ENCODE measurements around the gene NEB. TPM values are rescaled to one million over a fixed set of nuclear protein-coding genes. Genes with fewer than 3 reads are reported as not detected.

The NEB gene
- polyA plus RNA-seq, 2 of the 4 experiments (the other 2 are of a cell fraction) = 0.67 to 4.4 TPM

DNA sequence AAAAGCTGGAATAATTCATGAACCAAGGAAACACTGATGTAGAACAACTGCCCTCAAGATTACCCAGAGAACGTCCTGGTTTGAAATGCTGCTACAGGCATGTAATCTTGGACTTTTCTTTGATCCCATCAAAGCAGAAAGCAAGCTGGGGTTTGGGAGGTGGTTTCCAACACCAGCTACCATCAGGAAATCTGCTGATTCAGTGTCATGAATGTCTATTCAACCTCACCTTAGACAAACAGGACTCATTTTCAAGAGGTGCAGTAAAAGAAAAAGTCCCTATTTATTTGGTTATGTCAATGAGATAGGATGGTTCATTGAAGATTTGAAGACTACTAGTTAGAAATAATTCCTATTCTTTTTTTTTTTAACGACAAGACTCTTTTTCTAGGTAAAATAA is 72.7 kb downstream of the NEB start:
- no peak for ATAC-seq
- no peak for FAIRE-seq

DNA sequence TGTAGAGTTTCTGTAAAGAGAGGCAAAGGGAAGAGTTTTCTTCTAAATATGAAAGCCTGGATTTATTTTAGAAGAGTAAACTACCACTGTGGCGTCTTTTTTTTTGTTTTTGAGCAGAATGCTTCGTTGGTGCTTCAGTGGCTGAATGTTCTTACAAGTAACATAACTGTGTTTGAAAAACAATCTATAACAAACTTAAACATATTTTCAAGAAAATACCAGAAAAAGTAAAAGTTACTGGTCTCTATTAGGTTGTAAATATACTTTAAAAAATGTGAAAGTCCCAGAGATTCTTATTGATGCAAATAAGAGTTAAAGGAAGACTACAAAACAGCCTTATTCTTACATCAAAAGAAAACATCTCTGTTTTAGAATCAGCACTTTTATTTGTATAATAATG is 76.2 kb downstream of the NEB start:
- TF ChIP-seq, protein P1, sequence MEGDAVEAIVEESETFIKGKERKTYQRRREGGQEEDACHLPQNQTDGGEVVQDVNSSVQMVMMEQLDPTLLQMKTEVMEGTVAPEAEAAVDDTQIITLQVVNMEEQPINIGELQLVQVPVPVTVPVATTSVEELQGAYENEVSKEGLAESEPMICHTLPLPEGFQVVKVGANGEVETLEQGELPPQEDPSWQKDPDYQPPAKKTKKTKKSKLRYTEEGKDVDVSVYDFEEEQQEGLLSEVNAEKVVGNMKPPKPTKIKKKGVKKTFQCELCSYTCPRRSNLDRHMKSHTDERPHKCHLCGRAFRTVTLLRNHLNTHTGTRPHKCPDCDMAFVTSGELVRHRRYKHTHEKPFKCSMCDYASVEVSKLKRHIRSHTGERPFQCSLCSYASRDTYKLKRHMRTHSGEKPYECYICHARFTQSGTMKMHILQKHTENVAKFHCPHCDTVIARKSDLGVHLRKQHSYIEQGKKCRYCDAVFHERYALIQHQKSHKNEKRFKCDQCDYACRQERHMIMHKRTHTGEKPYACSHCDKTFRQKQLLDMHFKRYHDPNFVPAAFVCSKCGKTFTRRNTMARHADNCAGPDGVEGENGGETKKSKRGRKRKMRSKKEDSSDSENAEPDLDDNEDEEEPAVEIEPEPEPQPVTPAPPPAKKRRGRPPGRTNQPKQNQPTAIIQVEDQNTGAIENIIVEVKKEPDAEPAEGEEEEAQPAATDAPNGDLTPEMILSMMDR (IDR thresholded peaks at IDR 0.05) = no peak
- TF ChIP-seq CBX2 (IDR thresholded peaks at IDR 0.05; ENCODE audit: borderline replicate concordance, low read depth) (no peak), SMC3 (IDR thresholded peaks at IDR 0.05) (no peak), NR3C1 (IDR thresholded peaks at IDR 0.05) (no peak), ZSCAN20 (CRISPR knock-in tag; IDR thresholded peaks at IDR 0.05) (no peak), MAFK (IDR thresholded peaks at IDR 0.05; ENCODE audit: partially characterized antibody) (no peak), ZFP36 (IDR thresholded peaks at IDR 0.05; ENCODE audit: borderline replicate concordance, partially characterized antibody) (no peak), CBX8 (IDR thresholded peaks at IDR 0.05) (no peak), KDM5A (IDR thresholded peaks at IDR 0.05) (no peak), TFCP2L1 (CRISPR knock-in tag; IDR thresholded peaks at IDR 0.05) (no peak), RFX5 (IDR thresholded peaks at IDR 0.05) (no peak), HOXB13 (CRISPR knock-in tag; IDR thresholded peaks at IDR 0.05; ENCODE audit: low read depth) (no peak), CHD4 (IDR thresholded peaks at IDR 0.05; ENCODE audit: borderline replicate concordance) (no peak), EHF (CRISPR knock-in tag; IDR thresholded peaks at IDR 0.05) (no peak)
- TF ChIP-seq, protein P2, sequence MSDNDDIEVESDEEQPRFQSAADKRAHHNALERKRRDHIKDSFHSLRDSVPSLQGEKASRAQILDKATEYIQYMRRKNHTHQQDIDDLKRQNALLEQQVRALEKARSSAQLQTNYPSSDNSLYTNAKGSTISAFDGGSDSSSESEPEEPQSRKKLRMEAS (IDR thresholded peaks at IDR 0.05) = no peak
- ChIA-PET POLR2A (no interaction called here), CTCF (no interaction called here)
- WGBS (ENCODE audit: missing lambda C conversion rate) = 31% methylated on average over 2 of the region's 2 CpGs
- no peak overlapping the region for H3K4me3 ChIP-seq
- DNase-seq (ENCODE audit: low read depth in 1 of 2, low spot score in 1 of 2) (no peak), ATAC-seq (no peak), FAIRE-seq (no peak)
- H3K4me2 ChIP-seq = no peak overlapping the region
- no peaks in the 10 kb centered on the region for H3K4me1 ChIP-seq
- no peaks in the 10 kb centered on the region for H3K9me3 ChIP-seq
- no peak overlapping the region for H3K27ac ChIP-seq

More for the DNA sequence above, 72.7 kb downstream of the NEB start:
- Histone ChIP-seq H3K27ac (no peak overlapping the region), H3K4me1 (no peaks in the 10 kb centered on the region), H3K4me2 (no peak overlapping the region), H3K4me3 (no peak overlapping the region), H3K9me3 (no peaks in the 10 kb centered on the region)
- no peak for TF ChIP-seq EHF (CRISPR knock-in tag; IDR thresholded peaks at IDR 0.05)
- POLR2A ChIA-PET = no interaction called here
- CTCF ChIA-PET = interaction anchor here (0.7 kb wide), 1 partner anchor 10 kb away, joined by 3 read pairs; no protein-coding TSS in a partner anchor
- WGBS (ENCODE audit: missing lambda C conversion rate) = 22% methylated on average over 2 of the region's 2 CpGs
- DNase-seq (ENCODE audit: low read depth in 1 of 2, low spot score in 1 of 2) = no peak

DNA sequence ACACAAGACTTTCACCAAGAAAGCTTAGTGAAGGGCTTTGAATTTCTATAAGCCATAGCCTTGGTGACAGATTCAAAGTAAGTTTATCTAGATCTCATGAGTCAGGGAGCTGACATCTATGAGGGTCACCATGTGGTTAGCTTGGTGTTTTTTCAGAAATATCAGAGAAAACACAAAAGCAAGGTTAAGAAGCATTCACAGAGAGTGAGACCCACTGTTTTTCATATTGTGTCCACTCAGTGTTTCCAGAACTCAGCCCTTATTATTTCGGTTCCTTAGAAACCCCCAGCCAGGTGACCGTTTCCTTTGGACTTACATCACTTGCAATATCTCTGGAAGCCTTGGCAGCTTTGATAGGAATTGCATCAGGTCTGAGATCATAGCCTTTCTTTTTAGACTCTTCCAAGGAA is 76.6 kb downstream of the NEB start:
- ATAC-seq (no peak), DNase-seq (ENCODE audit: low read depth in 1 of 2, low spot score in 1 of 2) (no peak), FAIRE-seq (no peak)
- no peaks in the 10 kb centered on the region for H3K4me1 ChIP-seq
- H3K4me3 ChIP-seq = no peak overlapping the region
- no peaks in the 10 kb centered on the region for H3K9me3 ChIP-seq
- ChIA-PET CTCF (no interaction called here), POLR2A (no interaction called here)
- no peak overlapping the region for H3K27ac ChIP-seq
- H3K4me2 ChIP-seq = no peak overlapping the region
- TF ChIP-seq, protein P3, sequence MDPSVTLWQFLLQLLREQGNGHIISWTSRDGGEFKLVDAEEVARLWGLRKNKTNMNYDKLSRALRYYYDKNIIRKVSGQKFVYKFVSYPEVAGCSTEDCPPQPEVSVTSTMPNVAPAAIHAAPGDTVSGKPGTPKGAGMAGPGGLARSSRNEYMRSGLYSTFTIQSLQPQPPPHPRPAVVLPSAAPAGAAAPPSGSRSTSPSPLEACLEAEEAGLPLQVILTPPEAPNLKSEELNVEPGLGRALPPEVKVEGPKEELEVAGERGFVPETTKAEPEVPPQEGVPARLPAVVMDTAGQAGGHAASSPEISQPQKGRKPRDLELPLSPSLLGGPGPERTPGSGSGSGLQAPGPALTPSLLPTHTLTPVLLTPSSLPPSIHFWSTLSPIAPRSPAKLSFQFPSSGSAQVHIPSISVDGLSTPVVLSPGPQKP (IDR thresholded peaks at IDR 0.05; ENCODE audit: low read depth, low read length) = no peak
- 66% methylated on average over 2 of the region's 2 CpGs for WGBS (ENCODE audit: missing lambda C conversion rate)

DNA sequence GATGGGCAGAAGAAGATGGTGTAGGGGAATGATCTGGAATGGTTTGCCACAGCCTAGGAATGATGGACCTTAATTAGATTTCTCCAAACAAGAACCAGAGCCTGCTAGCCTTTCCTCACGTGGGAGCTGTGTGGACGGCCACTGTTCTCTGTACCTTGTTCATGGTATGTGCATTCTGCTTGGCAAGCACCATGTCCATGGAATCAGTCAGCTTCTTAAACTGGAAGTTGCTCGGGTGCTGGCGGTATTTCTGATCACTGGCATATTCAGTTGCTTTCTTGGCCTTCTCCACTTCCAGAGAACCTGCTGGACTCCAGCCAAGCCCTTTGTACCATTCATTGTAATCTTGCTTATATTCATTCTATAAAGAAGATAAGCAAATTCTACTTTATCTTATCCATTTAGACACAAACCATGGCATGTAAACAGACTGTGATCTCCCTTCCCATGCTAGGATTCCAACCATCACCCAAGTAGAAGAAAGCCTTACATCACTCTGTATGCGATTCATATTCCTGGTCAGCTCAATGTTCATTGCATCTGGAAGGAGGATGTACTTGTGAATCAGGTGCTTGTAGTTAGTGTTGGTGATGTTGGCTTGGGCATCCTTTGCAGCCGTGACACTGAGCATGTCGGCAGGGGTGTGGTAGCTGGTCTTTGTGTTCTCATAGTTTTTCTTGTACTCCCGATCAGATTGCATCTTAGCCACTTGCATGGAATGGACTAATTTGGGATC is 78.4 kb downstream of the NEB start:
- no peak overlapping the region for H3K4me3 ChIP-seq
- FAIRE-seq = no peak
- H3K27ac ChIP-seq = no peak overlapping the region
- WGBS (ENCODE audit: missing lambda C conversion rate) = 74% methylated on average over 8 of the region's 8 CpGs
- ChIA-PET POLR2A (no interaction called here), CTCF (no interaction called here)
- no peak for ATAC-seq
- H3K9me3 ChIP-seq = no peaks in the 10 kb centered on the region
- H3K4me2 ChIP-seq = no peak overlapping the region
- H3K4me1 ChIP-seq = no peaks in the 10 kb centered on the region
- no peak for DNase-seq (ENCODE audit: low read depth in 1 of 2, low spot score in 1 of 2)
- TF ChIP-seq MAZ (IDR thresholded peaks at IDR 0.05; ENCODE audit: borderline replicate concordance, low read depth, low read length) (no peak), SMC3 (IDR thresholded peaks at IDR 0.05) (no peak), ZFP36 (IDR thresholded peaks at IDR 0.05; ENCODE audit: borderline replicate concordance, partially characterized antibody) (no peak), POLR2A (IDR thresholded peaks at IDR 0.05; ENCODE audit: low read length) (no peak), TFCP2L1 (CRISPR knock-in tag; IDR thresholded peaks at IDR 0.05) (no peak), RNF2 (IDR thresholded peaks at IDR 0.05; ENCODE audit: borderline replicate concordance, low read depth) (no peak), TP53 (CRISPR knock-in tag; IDR thresholded peaks at IDR 0.05) (no peak), HOXB13 (CRISPR knock-in tag; IDR thresholded peaks at IDR 0.05; ENCODE audit: low read depth) (no peak), JUNB (IDR thresholded peaks at IDR 0.05) (no peak), JUN (IDR thresholded peaks at IDR 0.05) (no peak)
- TF ChIP-seq, protein P4, sequence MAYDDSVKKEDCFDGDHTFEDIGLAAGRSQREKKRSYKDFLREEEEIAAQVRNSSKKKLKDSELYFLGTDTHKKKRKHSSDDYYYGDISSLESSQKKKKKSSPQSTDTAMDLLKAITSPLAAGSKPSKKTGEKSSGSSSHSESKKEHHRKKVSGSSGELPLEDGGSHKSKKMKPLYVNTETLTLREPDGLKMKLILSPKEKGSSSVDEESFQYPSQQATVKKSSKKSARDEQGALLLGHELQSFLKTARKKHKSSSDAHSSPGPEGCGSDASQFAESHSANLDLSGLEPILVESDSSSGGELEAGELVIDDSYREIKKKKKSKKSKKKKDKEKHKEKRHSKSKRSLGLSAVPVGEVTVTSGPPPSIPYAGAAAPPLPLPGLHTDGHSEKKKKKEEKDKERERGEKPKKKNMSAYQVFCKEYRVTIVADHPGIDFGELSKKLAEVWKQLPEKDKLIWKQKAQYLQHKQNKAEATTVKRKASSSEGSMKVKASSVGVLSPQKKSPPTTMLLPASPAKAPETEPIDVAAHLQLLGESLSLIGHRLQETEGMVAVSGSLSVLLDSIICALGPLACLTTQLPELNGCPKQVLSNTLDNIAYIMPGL (CRISPR knock-in tag; IDR thresholded peaks at IDR 0.05; ENCODE audit: borderline replicate concordance) = no peak
- TF ChIP-seq, protein P5, sequence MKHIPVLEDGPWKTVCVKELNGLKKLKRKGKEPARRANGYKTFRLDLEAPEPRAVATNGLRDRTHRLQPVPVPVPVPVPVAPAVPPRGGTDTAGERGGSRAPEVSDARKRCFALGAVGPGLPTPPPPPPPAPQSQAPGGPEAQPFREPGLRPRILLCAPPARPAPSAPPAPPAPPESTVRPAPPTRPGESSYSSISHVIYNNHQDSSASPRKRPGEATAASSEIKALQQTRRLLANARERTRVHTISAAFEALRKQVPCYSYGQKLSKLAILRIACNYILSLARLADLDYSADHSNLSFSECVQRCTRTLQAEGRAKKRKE (CRISPR knock-in tag; IDR thresholded peaks at IDR 0.05; ENCODE audit: low read depth) = no peak
